GM23338 (cell line): Measurements from ENCODE around the gene SERPINB10. TPM values are rescaled to one million over a fixed set of nuclear protein-coding genes. Genes with fewer than 3 reads are reported as not detected.

Experiments
- ATAC-seq: fragments of 200-7000 bp; cut with Tn5 transposase; 3 replicates; pipeline ENCODE4 v1.9.1; 2020
- DNase-seq: peaks from one replicate; pipeline ENCODE4 v3.0.0-alpha.2; 2015; ENCODE audit warnings: low spot score
- H2AFZ ChIP-seq: fragments of 200-600 bp; sonication (generic); 2 replicates; pipeline ENCODE4 v1.8.0; 2016; ENCODE audit warnings: antibody characterized with exemption, mild to moderate bottlenecking, moderate library complexity
- H3F3A ChIP-seq: fragments of 200-600 bp; sonication (generic); replicated peaks from 2 replicates; pipeline ENCODE4 v1.8.0; 2017; ENCODE audit warnings: antibody characterized with exemption, mixed run types, low read depth
- H3K27ac ChIP-seq: fragments of 200-600 bp; sonication (generic); 2 replicates; pipeline ENCODE4 v1.6.1; 2016; ENCODE audit warnings: low read depth
- H3K27me3 ChIP-seq: fragments of 200-600 bp; sonication (generic); 2 replicates; pipeline ENCODE4 v1.8.0; 2016; ENCODE audit warnings: mild to moderate bottlenecking, mixed run types, moderate library complexity; ENCODE audit not compliant: insufficient read depth
- H3K36me3 ChIP-seq: fragments of 200-600 bp; sonication (generic); 2 replicates; pipeline ENCODE4 v1.8.0; 2016; ENCODE audit warnings: mild to moderate bottlenecking; ENCODE audit not compliant: insufficient read depth
- H3K4me1 ChIP-seq: fragments of 200-600 bp; sonication (generic); 2 replicates; pipeline ENCODE4 v1.8.0; 2016; ENCODE audit warnings: mild to moderate bottlenecking, moderate library complexity; ENCODE audit not compliant: insufficient read depth
- H3K4me2 ChIP-seq: fragments of 200-600 bp; sonication (generic); 2 replicates; pipeline ENCODE4 v1.7.1; 2017; ENCODE audit warnings: mixed run types
- H3K4me3 ChIP-seq: fragments of 200-600 bp; sonication (generic); 2 replicates; pipeline ENCODE4 v1.6.1; 2016; ENCODE audit warnings: mixed run types
- H3K79me2 ChIP-seq: fragments of 200-600 bp; sonication (generic); replicated peaks from 2 replicates; pipeline ENCODE4 v1.8.0; 2017; ENCODE audit warnings: mild to moderate bottlenecking; ENCODE audit not compliant: insufficient read depth
- H3K9me2 ChIP-seq: fragments of 200-600 bp; sonication (generic); 2 replicates; pipeline ENCODE4 v1.8.0; 2017; ENCODE audit not compliant: insufficient read depth
- H4K20me1 ChIP-seq: fragments of 200-600 bp; sonication (generic); replicated peaks from 2 replicates; pipeline ENCODE4 v1.8.0; 2017; ENCODE audit warnings: mild to moderate bottlenecking; ENCODE audit not compliant: insufficient read depth
- H3K27ac Mint-ChIP-seq: 2 replicates; pipeline ENCODE4 v1.8.0; 2020; ENCODE audit warnings: inconsistent platforms, mild to moderate bottlenecking, moderate library complexity, mixed read lengths
- H3K27me3 Mint-ChIP-seq: 3 replicates; pipeline ENCODE4 v1.8.0; 2022; ENCODE audit warnings: low read depth, mild to moderate bottlenecking, moderate library complexity, mixed read lengths, inconsistent platforms; ENCODE audit not compliant: insufficient read depth, poor library complexity
- H3K36me3 Mint-ChIP-seq: 3 replicates; pipeline ENCODE4 v1.8.0; 2021; ENCODE audit warnings: low read depth, mild to moderate bottlenecking, inconsistent platforms, moderate library complexity, mixed read lengths
- H3K4me1 Mint-ChIP-seq: 3 replicates; pipeline ENCODE4 v1.8.0; 2020; ENCODE audit warnings: mild to moderate bottlenecking, inconsistent platforms, mixed read lengths
- H3K4me3 Mint-ChIP-seq: 3 replicates; pipeline ENCODE4 v1.8.0; 2021; ENCODE audit warnings: moderate library complexity, mild to moderate bottlenecking, inconsistent platforms, mixed read lengths
- H3K9me3 Mint-ChIP-seq: 3 replicates; pipeline ENCODE4 v1.8.0; 2020; ENCODE audit warnings: moderate library complexity, mild to moderate bottlenecking, inconsistent platforms, mixed read lengths
- EZH2phosphoT487 ChIP-seq: fragments of 200-600 bp; sonication (generic); IDR thresholded peaks from one replicate; pipeline ENCODE4 v1.8.1; 2018; ENCODE audit warnings: antibody characterized with exemption; ENCODE audit not compliant: unreplicated experiment
- REST ChIP-seq: IDR thresholded peaks from one replicate; pipeline ENCODE4 v1.6.1; 2018; ENCODE audit warnings: antibody characterized with exemption; ENCODE audit not compliant: unreplicated experiment
- ZNF331 ChIP-seq: fragments of 250-450 bp; sonication (Bioruptor Pico); IDR thresholded peaks from 2 replicates; pipeline ENCODE4 v1.5.0; 2020; ENCODE audit warnings: low read depth, mild to moderate bottlenecking, moderate library complexity
- ZNF462 ChIP-seq: fragments of 250-450 bp; sonication (Bioruptor Pico); IDR thresholded peaks from 2 replicates; pipeline ENCODE4 v1.5.0; 2020; ENCODE audit warnings: mild to moderate bottlenecking, moderate library complexity
- polyA plus RNA-seq: library from polyadenylated mRNA; unstranded; fragments of >200 nt; fragmentation: Nextera tagmentation; extraction: Ambion mirVana; gene quantifications from 2 replicates; pipeline ENCODE4 v1.2.1, GENCODE V29; 2016
- total RNA-seq: library from RNA; depleted of rRNA; stranded (reverse); fragments of >200 nt; shearing (Covaris generic); gene quantifications from 2 replicates; pipeline ENCODE4 v1.2.3, GENCODE V29; 2014

The SERPINB10 gene
- total and polyA plus RNA-seq, 2 experiments from 2014 or later = not detected

- H3K9me2 ChIP-seq = no peaks in the 10 kb centered on the region
- no peak overlapping the region for H3K4me3 ChIP-seq
- no peaks in the 10 kb centered on the region for H3K9me3 Mint-ChIP-seq
- H3K36me3 Mint-ChIP-seq = no peaks in the 10 kb centered on the region
- H3K27me3 ChIP-seq = no peaks in the 10 kb centered on the region
- TF ChIP-seq ZNF331 (CRISPR knock-in tag) (no peak), REST (no peak), EZH2phosphoT487 (no peak), ZNF462 (CRISPR knock-in tag) (no peak)
- DNase-seq (no peak), ATAC-seq (no peak)
- no peaks in the 10 kb centered on the region for H3F3A ChIP-seq
- H3K4me1 ChIP-seq = no peaks in the 10 kb centered on the region
- H3K36me3 ChIP-seq = no peaks in the 10 kb centered on the region
- no peaks in the 10 kb centered on the region for H3K79me2 ChIP-seq
- H2AFZ ChIP-seq = no peak overlapping the region
- H3K27ac Mint-ChIP-seq = no peak overlapping the region
- H3K4me1 Mint-ChIP-seq = no peaks in the 10 kb centered on the region
- no peak overlapping the region for H3K4me3 Mint-ChIP-seq
- H4K20me1 ChIP-seq = no peaks in the 10 kb centered on the region
- no peak overlapping the region for H3K27ac ChIP-seq
- no peak overlapping the region for H3K4me2 ChIP-seq
- peaks cover 6% of the 10 kb centered on the region for H3K27me3 Mint-ChIP-seq
Observed at GRCh38 chr18:63868546-63868945, 39.2 kb upstream of the SERPINB10 start.
